Astrocyte (in vitro differentiated cells and primary cell): ENCODE results near the gene RSPH6A.

Source experiments
- EZH2 ChIP-seq: IDR thresholded peaks from 2 replicates; pipeline ENCODE4 v1.6.1; 2012; ENCODE audit warnings: mild to moderate bottlenecking, low read length, inconsistent platforms; ENCODE audit not compliant: insufficient read depth
- TF ChIP-seq, protein P1 (sequence below): IDR thresholded peaks from 2 replicates; pipeline ENCODE4 v1.5.1; 2011; ENCODE audit warnings: low read depth, mild to moderate bottlenecking, inconsistent platforms, low read length, moderate library complexity; ENCODE audit not compliant: insufficient read depth

GRCh38 chr19:45805719-45806118 lies 9.4 kb downstream of the RSPH6A start:
- TF ChIP-seq, protein P1, sequence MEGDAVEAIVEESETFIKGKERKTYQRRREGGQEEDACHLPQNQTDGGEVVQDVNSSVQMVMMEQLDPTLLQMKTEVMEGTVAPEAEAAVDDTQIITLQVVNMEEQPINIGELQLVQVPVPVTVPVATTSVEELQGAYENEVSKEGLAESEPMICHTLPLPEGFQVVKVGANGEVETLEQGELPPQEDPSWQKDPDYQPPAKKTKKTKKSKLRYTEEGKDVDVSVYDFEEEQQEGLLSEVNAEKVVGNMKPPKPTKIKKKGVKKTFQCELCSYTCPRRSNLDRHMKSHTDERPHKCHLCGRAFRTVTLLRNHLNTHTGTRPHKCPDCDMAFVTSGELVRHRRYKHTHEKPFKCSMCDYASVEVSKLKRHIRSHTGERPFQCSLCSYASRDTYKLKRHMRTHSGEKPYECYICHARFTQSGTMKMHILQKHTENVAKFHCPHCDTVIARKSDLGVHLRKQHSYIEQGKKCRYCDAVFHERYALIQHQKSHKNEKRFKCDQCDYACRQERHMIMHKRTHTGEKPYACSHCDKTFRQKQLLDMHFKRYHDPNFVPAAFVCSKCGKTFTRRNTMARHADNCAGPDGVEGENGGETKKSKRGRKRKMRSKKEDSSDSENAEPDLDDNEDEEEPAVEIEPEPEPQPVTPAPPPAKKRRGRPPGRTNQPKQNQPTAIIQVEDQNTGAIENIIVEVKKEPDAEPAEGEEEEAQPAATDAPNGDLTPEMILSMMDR: no peak
- TF ChIP-seq EZH2: no peak
